Panc1 (cell line): ENCODE results near the gene GJD4.

Experiments used
- POLR2AphosphoS5 ChIP-seq: IDR thresholded peaks from 2 replicates; pipeline ENCODE4 v1.6.1; 2012; ENCODE audit warnings: mild to moderate bottlenecking, low read depth, low read length, moderate library complexity
- SIN3A ChIP-seq: IDR thresholded peaks from 2 replicates; pipeline ENCODE4 v1.6.1; 2012; ENCODE audit warnings: low read depth, mild to moderate bottlenecking, low read length, moderate library complexity, borderline replicate concordance; ENCODE audit not compliant: insufficient read depth
- TCF7L2 ChIP-seq: IDR thresholded peaks from 2 replicates; pipeline ENCODE4 v1.6.1; 2011; ENCODE audit warnings: mild to moderate bottlenecking, low read depth, low read length, inconsistent platforms
- TF ChIP-seq, protein P1 (sequence below): fragments of 450-650 bp; IDR thresholded peaks from 2 replicates; pipeline ENCODE4 v1.5.1; 2017; ENCODE audit warnings: mild to moderate bottlenecking
- TF ChIP-seq, protein P2 (sequence below), 2 experiments: IDR thresholded peaks; 2 replicates each; pipeline ENCODE4 v1.6.1; 2011 to 2012; ENCODE audit warnings: low read depth in 2 of 2, control low read depth in 1 of 2, low read length in 1 of 2, mild to moderate bottlenecking in 1 of 2, moderate library complexity in 1 of 2; ENCODE audit not compliant: insufficient read depth in 1 of 2

DNA sequence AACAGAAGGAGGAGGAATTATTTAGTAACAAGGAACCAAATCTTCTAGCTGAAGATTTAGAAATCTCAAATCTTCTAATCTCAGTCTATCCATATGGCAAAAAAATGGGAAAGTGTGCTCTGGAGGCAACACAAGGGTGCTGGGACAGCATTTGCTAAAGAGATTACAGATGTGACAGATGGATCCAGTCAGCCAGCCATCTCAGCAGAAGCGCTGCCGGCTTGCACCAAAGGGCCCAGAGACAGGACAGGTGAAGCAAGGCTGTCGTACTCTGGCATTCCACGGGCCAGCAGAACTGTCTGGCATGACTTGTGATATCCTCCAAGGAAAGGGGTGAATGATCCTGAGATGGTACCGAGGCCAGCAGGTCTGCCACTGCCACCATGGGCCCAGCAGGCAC, 45.7 kb upstream of the GJD4 start:
- TF ChIP-seq, protein P1, sequence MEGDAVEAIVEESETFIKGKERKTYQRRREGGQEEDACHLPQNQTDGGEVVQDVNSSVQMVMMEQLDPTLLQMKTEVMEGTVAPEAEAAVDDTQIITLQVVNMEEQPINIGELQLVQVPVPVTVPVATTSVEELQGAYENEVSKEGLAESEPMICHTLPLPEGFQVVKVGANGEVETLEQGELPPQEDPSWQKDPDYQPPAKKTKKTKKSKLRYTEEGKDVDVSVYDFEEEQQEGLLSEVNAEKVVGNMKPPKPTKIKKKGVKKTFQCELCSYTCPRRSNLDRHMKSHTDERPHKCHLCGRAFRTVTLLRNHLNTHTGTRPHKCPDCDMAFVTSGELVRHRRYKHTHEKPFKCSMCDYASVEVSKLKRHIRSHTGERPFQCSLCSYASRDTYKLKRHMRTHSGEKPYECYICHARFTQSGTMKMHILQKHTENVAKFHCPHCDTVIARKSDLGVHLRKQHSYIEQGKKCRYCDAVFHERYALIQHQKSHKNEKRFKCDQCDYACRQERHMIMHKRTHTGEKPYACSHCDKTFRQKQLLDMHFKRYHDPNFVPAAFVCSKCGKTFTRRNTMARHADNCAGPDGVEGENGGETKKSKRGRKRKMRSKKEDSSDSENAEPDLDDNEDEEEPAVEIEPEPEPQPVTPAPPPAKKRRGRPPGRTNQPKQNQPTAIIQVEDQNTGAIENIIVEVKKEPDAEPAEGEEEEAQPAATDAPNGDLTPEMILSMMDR = no peak
- no peak for TF ChIP-seq POLR2AphosphoS5
- TF ChIP-seq, protein P2, sequence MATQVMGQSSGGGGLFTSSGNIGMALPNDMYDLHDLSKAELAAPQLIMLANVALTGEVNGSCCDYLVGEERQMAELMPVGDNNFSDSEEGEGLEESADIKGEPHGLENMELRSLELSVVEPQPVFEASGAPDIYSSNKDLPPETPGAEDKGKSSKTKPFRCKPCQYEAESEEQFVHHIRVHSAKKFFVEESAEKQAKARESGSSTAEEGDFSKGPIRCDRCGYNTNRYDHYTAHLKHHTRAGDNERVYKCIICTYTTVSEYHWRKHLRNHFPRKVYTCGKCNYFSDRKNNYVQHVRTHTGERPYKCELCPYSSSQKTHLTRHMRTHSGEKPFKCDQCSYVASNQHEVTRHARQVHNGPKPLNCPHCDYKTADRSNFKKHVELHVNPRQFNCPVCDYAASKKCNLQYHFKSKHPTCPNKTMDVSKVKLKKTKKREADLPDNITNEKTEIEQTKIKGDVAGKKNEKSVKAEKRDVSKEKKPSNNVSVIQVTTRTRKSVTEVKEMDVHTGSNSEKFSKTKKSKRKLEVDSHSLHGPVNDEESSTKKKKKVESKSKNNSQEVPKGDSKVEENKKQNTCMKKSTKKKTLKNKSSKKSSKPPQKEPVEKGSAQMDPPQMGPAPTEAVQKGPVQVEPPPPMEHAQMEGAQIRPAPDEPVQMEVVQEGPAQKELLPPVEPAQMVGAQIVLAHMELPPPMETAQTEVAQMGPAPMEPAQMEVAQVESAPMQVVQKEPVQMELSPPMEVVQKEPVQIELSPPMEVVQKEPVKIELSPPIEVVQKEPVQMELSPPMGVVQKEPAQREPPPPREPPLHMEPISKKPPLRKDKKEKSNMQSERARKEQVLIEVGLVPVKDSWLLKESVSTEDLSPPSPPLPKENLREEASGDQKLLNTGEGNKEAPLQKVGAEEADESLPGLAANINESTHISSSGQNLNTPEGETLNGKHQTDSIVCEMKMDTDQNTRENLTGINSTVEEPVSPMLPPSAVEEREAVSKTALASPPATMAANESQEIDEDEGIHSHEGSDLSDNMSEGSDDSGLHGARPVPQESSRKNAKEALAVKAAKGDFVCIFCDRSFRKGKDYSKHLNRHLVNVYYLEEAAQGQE (IDR thresholded peaks at IDR 0.05; ENCODE audit: insufficient read depth in 1 of 2, low read depth in 2 of 2, low read length in 1 of 2) = no peak
- TF ChIP-seq SIN3A = no peak
- no peak for TF ChIP-seq TCF7L2
